Calu3 (cell line): ENCODE results near the gene EID3. TPM values are rescaled to one million over a fixed set of nuclear protein-coding genes. Genes with fewer than 3 reads are reported as not detected.

ENCODE experiments used
- BruUV-seq: library from RNA; stranded (reverse); fragments of 400-500 nt; replicated peaks from 2 replicates; lab custom pipeline; 2021; lab: Mats Ljungman, UMichigan
- CTCF ChIA-PET: fragments of 300-600 bp; sonication (Branson Sonifier 250); formaldehyde crosslinking; loops from one replicate; lab custom pipeline; 2022; ENCODE audit warnings: antibody characterized with exemption; lab: Charles Lee
- DNase-seq: peaks from one replicate; pipeline ENCODE4 v3.0.0; 2022
- H3K27ac Mint-ChIP-seq: one replicate; pipeline ENCODE4 v1.8.0; 2022; ENCODE audit warnings: mixed read lengths; ENCODE audit not compliant: unreplicated experiment
- H3K27me3 Mint-ChIP-seq: one replicate; pipeline ENCODE4 v1.8.0; 2022; ENCODE audit warnings: mixed read lengths; ENCODE audit not compliant: unreplicated experiment
- H3K36me3 Mint-ChIP-seq: one replicate; pipeline ENCODE4 v1.8.0; 2022; ENCODE audit warnings: mild to moderate bottlenecking, moderate library complexity, mixed read lengths; ENCODE audit not compliant: insufficient read depth, unreplicated experiment
- H3K4me1 Mint-ChIP-seq: one replicate; pipeline ENCODE4 v1.8.0; 2022; ENCODE audit warnings: mild to moderate bottlenecking, low read depth, mixed read lengths; ENCODE audit not compliant: unreplicated experiment
- H3K4me3 Mint-ChIP-seq: one replicate; pipeline ENCODE4 v1.8.0; 2022; ENCODE audit warnings: mild to moderate bottlenecking, low read depth, moderate library complexity, mixed read lengths; ENCODE audit not compliant: unreplicated experiment
- H3K9me3 Mint-ChIP-seq: one replicate; pipeline ENCODE4 v1.8.0; 2022; ENCODE audit warnings: low read depth, mixed read lengths; ENCODE audit not compliant: unreplicated experiment
- CTCF ChIP-seq: fragments of 200-600 bp; IDR thresholded peaks from one replicate; pipeline ENCODE4 v1.8.0; 2022; ENCODE audit warnings: antibody characterized with exemption; ENCODE audit not compliant: unreplicated experiment
- intact Hi-C: fragments of 100-400 bp; cut with micrococcal nuclease; formaldehyde crosslinking; loops from one replicate; pipeline ENCODE4 v1.10.0; 2022; ENCODE audit not compliant: unreplicated experiment
- total RNA-seq: library from RNA; stranded (reverse); gene quantifications from 2 replicates; pipeline ENCODE4 v1.2.3, GENCODE V29; 2022

EID3 gene
- total RNA-seq, 1 experiment from 2014 or later = 5.5 TPM

GRCh38 chr12:104280717-104281458 is 22.7 kb upstream of the EID3 start:
- H3K4me3 Mint-ChIP-seq = no peak overlapping the region
- DNase-seq = no peak
- H3K9me3 Mint-ChIP-seq = peaks cover 6% of the 10 kb centered on the region
- peak overlapping the region; percentile 10 for H3K27ac Mint-ChIP-seq
- no TSS peak for BruUV-seq
- H3K36me3 Mint-ChIP-seq = peaks cover 15% of the 10 kb centered on the region
- peaks cover 68% of the 10 kb centered on the region for H3K4me1 Mint-ChIP-seq
- no peaks in the 10 kb centered on the region for H3K27me3 Mint-ChIP-seq
- intact Hi-C loops = loop anchor here (10.0 kb wide), 1 partner anchor 674 kb away; the partner anchor contains the start of gene SLC41A2
- CTCF ChIA-PET = interaction anchor here (0.6 kb wide), 1 partner anchor 21 kb away, joined by 6 read pairs; no protein-coding TSS in a partner anchor
- no peak for TF ChIP-seq CTCF

- Mint-ChIP-seq H3K36me3 (peaks cover 23% of the 10 kb centered on the region), H3K27me3 (no peaks in the 10 kb centered on the region), H3K9me3 (peaks cover 6% of the 10 kb centered on the region), H3K27ac (peak overlapping the region; percentile 19), H3K4me1 (peaks cover 68% of the 10 kb centered on the region), H3K4me3 (no peak overlapping the region)
- no peak for DNase-seq
- CTCF ChIA-PET = interaction anchor here (0.6 kb wide), 1 partner anchor 22 kb away, joined by 6 read pairs; no protein-coding TSS in a partner anchor
- intact Hi-C loops = loop anchor here (10.0 kb wide), 1 partner anchor 673 kb away; the partner anchor contains the start of gene SLC41A2
- BruUV-seq = no TSS peak
- TF ChIP-seq CTCF = no peak
Observed at GRCh38 chr12:104281636-104282035, 21.9 kb upstream of the EID3 start.

DNA sequence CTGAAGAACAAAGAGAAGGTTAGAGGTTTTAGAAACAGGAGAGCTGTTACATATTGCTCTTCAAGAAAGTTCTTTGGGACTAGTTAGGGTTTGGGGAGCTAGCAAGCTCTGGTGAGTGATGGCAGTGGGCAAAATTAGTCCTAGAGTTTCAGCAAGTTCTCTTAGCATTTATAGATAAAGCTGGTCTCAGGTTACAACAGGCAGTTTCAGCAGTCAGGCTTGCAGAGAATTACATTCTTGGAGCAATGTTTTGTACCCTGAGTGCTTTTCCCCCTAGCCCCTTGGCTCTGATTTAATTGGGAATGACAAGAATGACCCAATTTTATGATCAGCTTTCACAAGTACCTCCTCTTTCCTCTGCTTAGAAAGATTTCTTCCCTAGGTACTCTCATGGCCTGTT is 21.4 kb upstream of the EID3 start:
- Mint-ChIP-seq H3K9me3 (peaks cover 6% of the 10 kb centered on the region), H3K27me3 (no peaks in the 10 kb centered on the region), H3K4me3 (no peak overlapping the region), H3K36me3 (peaks cover 28% of the 10 kb centered on the region), H3K4me1 (peaks cover 69% of the 10 kb centered on the region), H3K27ac (peak overlapping the region; percentile 19)
- no peak for TF ChIP-seq CTCF
- DNase-seq = no peak
- CTCF ChIA-PET = no interaction called here
- BruUV-seq = no TSS peak
- intact Hi-C loops = loop anchor here (10.0 kb wide), 1 partner anchor 673 kb away; the partner anchor contains the start of gene SLC41A2

- peak overlapping the region; percentile 99 for H3K4me3 Mint-ChIP-seq
- H3K9me3 Mint-ChIP-seq = peaks cover 5% of the 10 kb centered on the region
- CTCF ChIA-PET = interaction anchor here (0.7 to 5.2 kb wide), 5 partner anchors 9 to 1052 kb away, joined by 4 to 26 read pairs (median 8); partner anchors contain the start of gene TXNRD1
- intact Hi-C loops = loop anchor here (1.0 to 10.0 kb wide), 2 partner anchors 67 to 669 kb away; partner anchors contain the start of gene SLC41A2
- peak overlapping the region; percentile 99 for H3K27ac Mint-ChIP-seq
- peaks cover 54% of the 10 kb centered on the region for H3K36me3 Mint-ChIP-seq
- BruUV-seq = no TSS peak
- no peak for DNase-seq
- TF ChIP-seq CTCF = no peak
- H3K27me3 Mint-ChIP-seq = no peaks in the 10 kb centered on the region
- peaks cover 46% of the 10 kb centered on the region for H3K4me1 Mint-ChIP-seq
Observed at GRCh38 chr12:104285740-104286515, 17.6 kb upstream of the EID3 start.
